CD1c-positive myeloid dendritic cell (primary cell): ENCODE data around the gene RASGRP3.
"Not testable (repeated sequence)": the region's sequence is repeated elsewhere in the genome, so short reads cannot be mapped to it uniquely, and the experiment has no call there.

Source experiments
- DNase-seq: peaks from one replicate; pipeline ENCODE4 v3.0.0-alpha.2; 2016; ENCODE audit errors: extremely low spot score

Gene RASGRP3

DNA sequence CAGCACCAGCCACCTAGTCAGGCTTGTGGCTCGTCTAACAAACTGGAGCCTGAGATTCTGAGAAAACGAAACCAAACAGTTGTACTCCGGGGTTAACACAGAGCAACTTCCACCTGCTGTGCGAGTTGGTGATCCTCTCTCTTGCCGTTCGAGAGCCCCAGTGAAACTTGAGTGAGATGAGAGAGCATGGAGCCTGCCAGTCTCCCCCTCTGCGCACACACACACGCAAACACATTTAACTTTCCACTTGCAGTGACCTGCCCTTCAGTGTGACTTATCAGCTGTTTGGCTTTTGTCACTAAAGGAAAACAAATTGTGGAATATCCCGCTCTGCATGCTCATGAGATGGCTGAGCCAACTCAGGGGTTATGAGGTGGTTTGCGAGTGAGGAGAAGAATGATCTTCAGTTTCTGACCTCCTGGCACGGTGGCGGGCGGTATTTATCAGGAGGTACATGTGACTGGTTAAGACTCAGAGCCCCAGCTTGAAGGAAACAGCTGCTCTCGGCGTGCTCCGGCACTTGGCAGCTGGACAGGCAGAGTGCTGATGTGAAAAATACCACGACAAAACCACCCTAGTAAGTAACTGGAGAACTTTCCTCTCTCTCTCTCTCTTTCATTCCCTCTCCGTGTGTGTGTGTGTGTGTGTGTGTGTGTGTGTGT is at the start of gene RASGRP3:
RASGRP3 (plus strand) TSS at position 519 of the 662 bp plus-strand sequence. CDS start 38,488 bp downstream, outside the sequence.
- peak; percentile 85 for DNase-seq

DNA sequence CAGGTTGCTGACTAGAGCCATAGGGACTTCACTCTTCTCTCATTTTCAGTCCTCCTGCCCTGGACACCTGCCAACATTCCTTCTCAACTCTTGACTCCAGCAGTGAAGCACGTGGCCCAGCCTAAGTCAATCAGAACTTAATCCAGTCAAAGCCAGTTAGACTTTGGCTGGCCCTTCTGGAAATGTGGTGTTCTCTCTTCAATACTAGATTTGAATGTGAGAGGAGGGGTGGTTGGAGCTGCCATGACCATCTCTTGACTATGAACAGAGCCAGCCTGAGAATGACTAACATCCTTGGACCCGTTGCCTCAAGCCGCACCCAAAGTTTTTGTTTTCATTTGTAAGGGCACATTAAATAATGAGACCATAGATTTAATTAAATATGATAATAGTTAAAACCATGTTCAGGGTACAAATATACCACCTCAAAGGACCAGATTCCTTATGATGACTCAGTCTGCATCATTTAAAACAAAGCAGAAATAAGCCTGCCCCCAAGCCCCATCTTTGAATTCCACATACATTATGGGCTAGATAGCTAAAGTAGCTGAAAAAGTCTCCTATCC is 49.7 kb upstream of the RASGRP3 start:
- no peak for DNase-seq

- DNase-seq = no peak
These were observed 46.4 kb upstream of the RASGRP3 start for GRCh38 chr2:33430077-33430476.

DNA sequence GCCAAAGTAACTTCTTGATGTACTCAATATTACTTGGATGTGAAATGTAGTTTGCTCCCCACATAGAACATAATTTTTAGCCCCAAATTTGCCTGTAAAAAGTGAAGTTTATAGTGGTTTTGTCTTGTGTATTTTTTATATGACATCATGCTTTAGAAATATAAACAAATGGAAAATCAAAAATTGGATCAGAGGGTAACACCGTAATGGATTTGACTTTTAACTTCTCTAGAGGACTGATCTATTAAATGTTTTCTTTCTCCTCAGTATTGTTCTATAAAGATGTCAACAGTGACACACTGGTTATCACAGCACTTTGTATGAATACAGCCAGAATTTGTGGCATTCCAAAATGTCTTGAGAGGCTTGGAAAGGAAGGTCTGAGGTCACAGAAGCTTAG is 45.6 kb upstream of the RASGRP3 start:
- DNase-seq = no peak

- no peak for DNase-seq
These were observed 43.6 kb upstream of the RASGRP3 start for GRCh38 chr2:33432871-33433270.

DNA sequence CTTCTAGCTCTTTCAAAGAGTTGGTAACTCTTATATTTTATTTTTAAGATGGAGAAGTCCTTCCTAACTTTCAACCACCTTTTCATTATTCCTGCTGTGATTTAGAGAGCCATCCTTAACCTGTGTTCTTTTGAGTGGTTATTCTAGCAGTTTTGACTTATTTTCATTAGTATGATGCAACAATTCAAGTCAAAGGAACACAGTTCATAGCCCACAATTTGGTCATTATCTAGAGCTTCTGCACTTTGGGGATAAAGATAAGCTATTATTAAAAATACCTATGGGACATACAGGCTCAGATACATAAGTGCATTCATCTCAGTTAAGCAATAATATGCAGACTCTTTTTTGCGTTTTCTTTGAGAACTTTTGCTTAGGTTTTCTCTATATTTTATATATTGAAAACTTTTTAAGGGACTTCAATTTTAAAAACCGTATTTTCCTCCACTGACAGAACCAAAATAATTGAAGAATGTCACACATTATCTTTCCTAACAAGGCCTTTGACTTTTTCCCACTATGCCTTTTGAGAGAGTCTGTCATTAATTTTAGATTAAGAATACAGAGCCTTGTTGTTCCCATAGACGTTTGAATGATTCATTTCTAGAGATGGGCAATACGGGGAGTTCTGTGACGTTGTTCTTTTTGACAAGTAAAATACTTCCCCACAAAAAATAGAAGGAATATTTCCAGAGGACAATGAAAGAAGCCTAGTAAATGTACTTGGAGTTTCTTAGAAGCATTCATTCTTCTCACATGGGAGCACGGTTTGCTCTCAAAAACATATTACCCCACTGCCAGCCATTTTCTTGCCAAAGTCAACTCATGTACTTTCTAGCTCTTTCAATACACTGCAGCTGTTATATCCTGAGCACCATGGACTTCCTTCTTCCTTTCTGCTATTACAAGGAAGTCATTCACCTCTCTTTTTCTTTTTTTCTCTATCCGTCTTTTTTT is 42.9 kb upstream of the RASGRP3 start:
- DNase-seq = no peak

GRCh38 chr2:33435518-33435917 is 40.9 kb upstream of the RASGRP3 start:
- no peak for DNase-seq

DNA sequence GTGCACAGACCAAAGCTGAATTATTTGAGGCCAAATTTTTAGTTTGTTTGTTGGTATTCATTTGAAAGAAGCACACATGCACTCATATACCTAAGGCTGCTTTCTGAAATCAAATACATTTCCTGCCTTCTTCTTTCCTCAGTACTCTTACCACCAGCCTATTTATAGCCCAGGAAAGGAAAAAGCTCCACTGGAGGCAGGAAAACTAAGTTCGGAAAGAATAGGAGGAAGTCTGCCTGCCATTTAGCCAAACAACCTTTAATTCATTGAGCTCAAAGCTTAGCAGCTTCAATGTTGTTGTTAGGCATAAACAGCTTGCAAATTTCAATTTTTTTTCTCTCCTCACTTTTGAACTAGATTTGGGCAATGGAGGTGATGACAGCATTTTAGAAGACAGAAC is 40.4 kb upstream of the RASGRP3 start:
- DNase-seq = no peak

DNA sequence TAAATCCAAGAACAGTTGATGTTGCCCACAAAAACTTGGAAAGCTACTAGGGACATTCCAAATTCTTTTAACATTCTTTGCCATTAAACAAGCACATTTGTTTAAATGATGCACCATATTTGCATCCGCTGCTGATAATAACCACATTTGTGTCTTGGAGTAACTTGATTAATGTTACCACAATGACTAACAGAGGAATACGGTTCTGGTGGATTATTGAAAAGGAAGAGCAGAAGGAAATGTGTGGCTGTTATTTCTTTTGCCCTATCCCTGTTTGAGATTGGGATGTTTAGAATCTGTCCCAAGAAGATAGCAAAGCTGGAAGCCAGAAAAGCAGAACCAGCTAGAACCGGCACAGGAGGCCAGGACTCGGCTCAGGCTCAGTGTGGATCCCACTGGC is 39.2 kb upstream of the RASGRP3 start:
- no peak for DNase-seq

DNA sequence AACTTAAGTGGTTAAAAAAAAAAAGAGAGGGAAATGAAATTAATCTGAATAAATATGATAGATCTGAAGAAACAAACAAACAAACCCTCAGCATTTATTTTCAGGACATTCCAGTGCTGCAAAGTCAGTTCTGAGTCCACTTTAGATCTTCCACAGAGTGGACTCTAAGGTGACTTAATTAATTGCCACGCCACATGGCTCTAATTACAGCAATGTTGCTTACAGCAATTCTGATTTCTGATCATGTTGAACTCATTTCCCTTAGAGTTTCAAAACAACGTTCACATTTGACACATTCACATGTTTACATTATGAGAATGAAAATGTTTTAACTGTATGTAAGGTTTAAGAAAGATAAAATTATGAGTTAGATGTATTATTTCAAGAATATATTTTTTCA is 38.6 kb upstream of the RASGRP3 start:
- DNase-seq = no peak

DNA sequence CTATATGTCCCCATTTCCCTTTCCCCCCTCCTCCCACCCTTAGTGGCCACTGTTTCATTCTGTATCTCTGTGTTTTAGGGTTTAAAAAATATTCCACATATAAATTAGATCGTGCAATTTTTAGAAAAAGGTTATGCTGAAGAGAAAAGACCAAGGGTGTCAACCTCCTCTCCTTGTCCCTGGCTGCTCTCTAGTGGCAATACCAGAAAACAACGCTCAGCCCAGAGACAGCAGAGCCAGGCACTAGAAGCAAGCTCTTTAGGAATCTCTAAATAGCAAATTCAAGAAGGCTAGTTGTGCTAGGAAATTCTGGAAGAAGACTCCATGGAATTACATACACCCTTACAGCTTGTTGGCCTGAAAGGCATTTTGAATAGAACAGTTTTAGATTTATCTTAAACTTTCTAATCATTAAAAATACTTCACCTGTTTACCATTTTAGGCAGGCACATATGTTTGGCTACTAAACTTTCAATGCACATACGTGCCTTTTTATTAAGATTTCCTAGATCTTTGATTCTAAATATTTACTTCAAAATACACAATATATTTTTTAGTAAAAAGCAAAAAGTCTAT is 35.1 kb upstream of the RASGRP3 start:
- DNase-seq = peak; percentile 38

GRCh38 chr2:33442052-33442451 is 34.4 kb upstream of the RASGRP3 start:
- DNase-seq = not testable (repeated sequence)

- DNase-seq = no peak
These were observed 33.8 kb upstream of the RASGRP3 start for GRCh38 chr2:33442528-33443079.

DNA sequence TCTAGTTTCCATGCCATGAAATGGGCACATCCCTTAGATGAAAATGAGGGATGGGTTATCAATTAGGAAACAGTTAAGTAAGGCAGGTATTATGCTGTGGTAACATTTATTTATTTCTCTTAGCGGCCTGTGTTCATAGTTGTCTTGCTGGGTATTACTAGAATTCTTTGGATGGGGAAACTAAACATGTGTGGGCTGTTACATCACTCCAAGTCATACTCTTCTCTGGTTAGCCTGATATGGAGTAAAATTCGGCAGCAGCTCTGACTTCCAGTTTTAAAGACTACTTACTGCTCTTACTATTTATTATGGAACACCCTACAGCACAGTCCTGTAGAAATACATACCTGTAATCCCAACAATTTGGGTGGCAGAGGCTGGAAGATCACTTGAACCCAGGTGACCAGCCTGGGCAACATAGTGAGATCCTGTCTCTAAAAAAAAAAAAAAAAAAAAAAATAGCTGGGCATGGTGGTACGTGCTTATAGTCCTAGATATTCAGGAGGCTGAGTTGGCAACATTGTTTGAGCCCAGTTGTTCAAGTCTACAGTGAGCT is 33.1 kb upstream of the RASGRP3 start:
- no peak for DNase-seq

- no peak for DNase-seq
These were observed 31.5 kb upstream of the RASGRP3 start for GRCh38 chr2:33444967-33445366.

- DNase-seq = no peak
These were observed 28.1 kb upstream of the RASGRP3 start for GRCh38 chr2:33448220-33448899.

GRCh38 chr2:33451214-33451613 is 25.2 kb upstream of the RASGRP3 start:
- DNase-seq = no peak

- DNase-seq = no peak
These were observed 24.6 kb upstream of the RASGRP3 start for GRCh38 chr2:33451825-33452224.

GRCh38 chr2:33452545-33452944 is 23.9 kb upstream of the RASGRP3 start:
- no peak for DNase-seq

DNA sequence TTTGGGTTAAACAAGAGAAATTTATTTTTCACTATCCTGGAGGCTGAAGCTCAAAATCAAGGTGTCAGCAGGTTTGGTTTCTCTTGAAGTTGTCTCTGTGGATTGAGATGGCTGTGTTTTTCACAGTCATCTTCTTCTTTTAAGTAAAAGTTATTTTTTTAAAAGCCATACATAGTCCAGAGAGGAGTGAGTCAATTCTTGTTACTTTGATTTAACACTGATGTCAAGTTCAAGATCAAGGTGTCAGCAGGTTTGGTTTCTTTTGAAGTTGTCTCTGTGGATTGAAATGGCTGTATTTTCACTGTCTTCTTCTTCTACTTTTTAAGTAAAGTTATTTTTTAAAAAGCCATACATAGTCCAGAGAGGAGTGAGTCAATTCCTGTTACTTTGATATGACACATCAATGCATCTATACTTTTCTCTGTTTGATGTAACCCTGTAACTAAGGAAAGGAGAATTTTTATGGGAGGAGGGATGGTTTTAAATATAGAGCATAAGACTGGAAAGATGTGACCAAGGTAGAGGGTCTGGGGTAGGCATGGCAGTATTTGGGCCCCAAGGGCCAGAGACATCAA is 22.5 kb upstream of the RASGRP3 start:
- no peak for DNase-seq
